Fibroblast of skin of right quadriceps (primary cell): ENCODE measurements around the gene NNMT.

ENCODE experiments used
- DNase-seq: peaks from one replicate; pipeline ENCODE4 v3.0.0-alpha.2; 2013

NNMT gene

GRCh38 chr11:114285599-114285998 lies 10.6 kb upstream of the NNMT start:
- peak; percentile 89 for DNase-seq

GRCh38 chr11:114286229-114286628 lies 10.0 kb upstream of the NNMT start:
- DNase-seq = no peak

- DNase-seq = no peak
These were observed 9.0 kb upstream of the NNMT start for GRCh38 chr11:114287154-114287553.

GRCh38 chr11:114288136-114288535 lies 8.1 kb upstream of the NNMT start:
- no peak for DNase-seq

- DNase-seq = no peak
These were observed 6.4 kb upstream of the NNMT start for GRCh38 chr11:114289779-114290178.

GRCh38 chr11:114290503-114291235 lies 5.5 kb upstream of the NNMT start:
- peak; percentile 70 for DNase-seq

GRCh38 chr11:114291381-114291780 lies 4.8 kb upstream of the NNMT start:
- DNase-seq = peak; percentile 45

GRCh38 chr11:114291842-114292680 lies 4.1 kb upstream of the NNMT start:
- peak; percentile 91 for DNase-seq

GRCh38 chr11:114293201-114293711 lies 2.9 kb upstream of the NNMT start:
- DNase-seq = peak; percentile 39

GRCh38 chr11:114296605-114297372 lies 590 bp downstream of the NNMT start:
- no peak for DNase-seq

GRCh38 chr11:114297806-114298709 lies 1.9 kb downstream of the NNMT start:
- DNase-seq = peak; percentile 42

GRCh38 chr11:114298710-114299109 lies 2.5 kb downstream of the NNMT start:
- DNase-seq = no peak

GRCh38 chr11:114301088-114301487 lies 4.9 kb downstream of the NNMT start:
- DNase-seq = no peak

GRCh38 chr11:114301927-114302326 lies 5.7 kb downstream of the NNMT start:
- no peak for DNase-seq

GRCh38 chr11:114302663-114303062 lies 6.5 kb downstream of the NNMT start:
- DNase-seq = no peak

GRCh38 chr11:114304065-114304464 lies 7.9 kb downstream of the NNMT start:
- no peak for DNase-seq

- no peak for DNase-seq
These were observed 8.8 kb downstream of the NNMT start for GRCh38 chr11:114304969-114305368.

- DNase-seq = peak; percentile 91
These were observed 11.5 kb downstream of the NNMT start for GRCh38 chr11:114307524-114308203.

- DNase-seq = peak; percentile 39
These were observed 12.5 kb downstream of the NNMT start for GRCh38 chr11:114308689-114309089.

GRCh38 chr11:114309517-114309916 lies 13.3 kb downstream of the NNMT start:
- DNase-seq = no peak

- DNase-seq = no peak
These were observed 13.9 kb downstream of the NNMT start for GRCh38 chr11:114310095-114310494.
